Vagina (tissue), 2 donors: ENCODE measurements around the gene SHF.

Experiments used
- POLR2A ChIP-seq, 2 donors: fragments of 450-650 bp; IDR thresholded peaks; one replicate each; pipeline ENCODE4 v1.6.1; 2017; ENCODE audit warnings: antibody characterized with exemption in 2 of 2, mild to moderate bottlenecking in 2 of 2, moderate library complexity in 2 of 2
- TF ChIP-seq, protein P1 (sequence below), 3 experiments: fragments of 450-650 bp in 2 of 3; fragments of 200-600 bp in 1 of 3; sonication (generic) in 1 of 3; IDR thresholded peaks; one replicate each; pipeline ENCODE4 v1.5.1; 2017 to 2019; ENCODE audit warnings: antibody characterized with exemption in 3 of 3, mild to moderate bottlenecking in 2 of 3, moderate library complexity in 2 of 3

DNA sequence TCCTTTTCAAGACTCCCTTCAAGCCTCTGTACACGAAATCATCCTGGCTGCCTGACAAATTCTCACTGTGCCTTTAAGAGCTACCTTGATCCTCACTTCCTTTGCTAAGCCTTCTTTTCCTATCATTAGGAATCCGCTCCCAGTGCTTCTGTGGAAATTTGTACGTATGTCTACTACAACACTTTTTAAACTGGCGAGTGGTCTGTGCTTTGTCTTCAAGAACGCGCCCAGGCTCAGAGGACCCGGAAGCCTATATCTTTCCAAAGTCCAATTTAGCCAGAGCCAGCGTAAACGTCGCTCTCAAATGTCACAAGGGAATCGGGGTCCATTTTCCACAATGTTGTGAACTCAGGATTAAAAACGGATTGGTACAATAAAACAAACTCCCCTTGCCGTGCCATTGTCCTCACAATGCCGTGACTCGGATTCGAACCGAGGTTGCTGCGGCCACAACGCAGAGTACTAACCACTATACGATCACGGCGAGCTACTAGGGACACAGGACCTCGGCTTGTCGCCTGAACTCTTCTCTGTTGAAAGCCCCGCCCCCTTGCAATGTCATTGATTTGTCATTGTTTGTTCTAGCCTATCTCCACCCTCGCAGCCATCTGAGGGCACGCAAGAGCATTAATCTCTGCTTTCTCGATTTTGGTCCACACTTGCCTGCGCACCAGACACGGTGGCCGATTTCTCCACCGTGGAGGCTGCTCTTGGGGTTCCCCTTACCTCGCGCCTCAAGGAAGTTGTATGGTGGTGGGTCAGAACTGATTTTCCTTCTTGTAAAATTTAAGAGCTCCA, 12.4 kb upstream of the SHF start:
- TF ChIP-seq POLR2A (IDR thresholded peaks at IDR 0.05): peak in 1 of 2 donors; percentile 88
- TF ChIP-seq, protein P1, sequence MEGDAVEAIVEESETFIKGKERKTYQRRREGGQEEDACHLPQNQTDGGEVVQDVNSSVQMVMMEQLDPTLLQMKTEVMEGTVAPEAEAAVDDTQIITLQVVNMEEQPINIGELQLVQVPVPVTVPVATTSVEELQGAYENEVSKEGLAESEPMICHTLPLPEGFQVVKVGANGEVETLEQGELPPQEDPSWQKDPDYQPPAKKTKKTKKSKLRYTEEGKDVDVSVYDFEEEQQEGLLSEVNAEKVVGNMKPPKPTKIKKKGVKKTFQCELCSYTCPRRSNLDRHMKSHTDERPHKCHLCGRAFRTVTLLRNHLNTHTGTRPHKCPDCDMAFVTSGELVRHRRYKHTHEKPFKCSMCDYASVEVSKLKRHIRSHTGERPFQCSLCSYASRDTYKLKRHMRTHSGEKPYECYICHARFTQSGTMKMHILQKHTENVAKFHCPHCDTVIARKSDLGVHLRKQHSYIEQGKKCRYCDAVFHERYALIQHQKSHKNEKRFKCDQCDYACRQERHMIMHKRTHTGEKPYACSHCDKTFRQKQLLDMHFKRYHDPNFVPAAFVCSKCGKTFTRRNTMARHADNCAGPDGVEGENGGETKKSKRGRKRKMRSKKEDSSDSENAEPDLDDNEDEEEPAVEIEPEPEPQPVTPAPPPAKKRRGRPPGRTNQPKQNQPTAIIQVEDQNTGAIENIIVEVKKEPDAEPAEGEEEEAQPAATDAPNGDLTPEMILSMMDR (IDR thresholded peaks at IDR 0.05): no peak
